ENCODE results near the gene WTIP. TPM values are rescaled to one million over a fixed set of nuclear protein-coding genes. Genes with fewer than 3 reads are reported as not detected.
A peak's percentile ranks its signal among the peaks of the same experiment; 100 is the strongest.

WTIP gene
- total and polyA plus RNA-seq, 2 of the 13 experiments (the other 11 are each of a cell fraction or from before 2014, with no cell fraction given), result 15.0 to 18.1 TPM

DNA sequence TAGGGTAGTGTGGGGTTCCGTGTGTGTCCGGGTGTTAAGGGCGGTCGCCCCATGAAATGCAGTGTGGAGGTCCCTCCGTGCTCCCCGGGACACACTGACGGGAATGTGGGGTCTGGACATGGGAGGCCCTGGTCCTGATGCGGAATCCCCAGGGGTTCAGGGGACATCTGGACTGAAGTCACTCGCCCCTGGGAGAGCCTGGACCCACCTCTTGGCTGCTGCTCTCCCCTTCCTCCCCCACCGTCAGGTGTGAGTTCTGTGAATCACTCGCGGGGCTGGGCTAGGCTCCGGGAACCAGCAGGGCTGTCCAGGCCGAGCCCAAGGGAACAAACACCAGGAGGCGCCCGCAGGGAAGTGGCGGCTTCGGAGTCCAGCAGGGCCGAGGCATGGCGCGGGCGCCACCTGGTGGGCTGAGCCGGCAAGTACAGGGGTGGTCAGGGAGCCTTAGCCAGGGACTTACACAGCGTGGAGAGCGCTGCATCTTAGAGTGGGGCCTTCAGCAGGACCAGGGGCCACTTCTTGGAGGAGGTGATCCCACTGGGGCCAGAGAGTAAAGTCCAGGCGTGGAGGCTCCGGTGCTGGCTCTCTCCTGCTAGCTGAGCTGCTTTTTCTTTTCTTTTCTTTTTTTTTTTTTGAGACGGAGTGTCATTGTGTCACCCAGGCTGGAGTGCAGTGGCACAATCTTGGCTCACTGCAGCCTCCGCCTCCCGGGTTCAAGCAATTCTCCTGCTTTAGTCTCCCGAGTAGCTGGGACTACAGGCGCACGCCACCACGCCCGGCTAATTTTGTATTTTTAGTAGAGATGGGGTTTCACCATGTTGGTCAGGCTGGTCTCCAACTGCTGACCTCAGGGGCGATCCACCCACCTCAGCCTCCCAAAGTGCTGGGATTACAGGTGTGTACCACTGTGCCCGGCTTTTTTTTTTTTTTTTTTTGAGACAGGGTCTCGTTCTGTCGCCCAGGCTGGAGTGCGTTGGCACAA is 20.1 kb downstream of the WTIP start (continued):
- no peak for TF ChIP-seq RBM39 (IDR thresholded peaks at IDR 0.05; ENCODE audit: low read depth, low read length, poor library complexity, severe bottlenecking)
- TF ChIP-seq, protein P1, sequence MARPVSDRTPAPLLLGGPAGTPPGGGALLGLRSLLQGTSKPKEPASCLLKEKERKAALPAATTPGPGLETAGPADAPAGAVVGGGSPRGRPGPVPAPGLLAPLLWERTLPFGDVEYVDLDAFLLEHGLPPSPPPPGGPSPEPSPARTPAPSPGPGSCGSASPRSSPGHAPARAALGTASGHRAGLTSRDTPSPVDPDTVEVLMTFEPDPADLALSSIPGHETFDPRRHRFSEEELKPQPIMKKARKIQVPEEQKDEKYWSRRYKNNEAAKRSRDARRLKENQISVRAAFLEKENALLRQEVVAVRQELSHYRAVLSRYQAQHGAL (CRISPR knock-in tag; IDR thresholded peaks at IDR 0.05; ENCODE audit: not compliant biosample characterization), result no peak
- no peak for TF ChIP-seq ZNF451 (CRISPR knock-in tag; IDR thresholded peaks at IDR 0.05)
- TF ChIP-seq ZNF629 (CRISPR knock-in tag; conservative IDR thresholded peaks at IDR 0.05), result no peak
- TF ChIP-seq ZNF468 (CRISPR knock-in tag; IDR thresholded peaks at IDR 0.05), result no peak
- TF ChIP-seq ZNF101 (CRISPR knock-in tag; IDR thresholded peaks at IDR 0.05; ENCODE audit: borderline replicate concordance, low read depth), result no peak
- 0 out of 2 replicates have a peak, but pooled peaks have one; percentile 36 for TF ChIP-seq FOSL2 (CRISPR knock-in tag; IDR thresholded peaks at IDR 0.05)
- TF ChIP-seq TBL1XR1 (IDR thresholded peaks at IDR 0.05; ENCODE audit: borderline replicate concordance, low read length, partially characterized antibody), result no peak
- TF ChIP-seq, protein P2, sequence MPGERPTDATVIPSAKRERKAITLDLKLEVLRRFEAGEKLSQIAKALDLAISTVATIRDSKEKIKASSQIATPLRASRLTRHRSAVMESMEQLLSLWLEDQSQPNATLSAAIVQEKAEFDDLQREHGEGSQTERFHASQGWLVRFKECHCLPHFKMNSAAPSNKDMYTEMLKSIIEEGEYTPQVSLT (CRISPR knock-in tag; IDR thresholded peaks at IDR 0.05; ENCODE audit: borderline replicate concordance, low read depth), result no peak
- TF ChIP-seq ZNF615 (CRISPR knock-in tag; IDR thresholded peaks at IDR 0.05; ENCODE audit: borderline replicate concordance), result no peak
- TF ChIP-seq, protein P3, sequence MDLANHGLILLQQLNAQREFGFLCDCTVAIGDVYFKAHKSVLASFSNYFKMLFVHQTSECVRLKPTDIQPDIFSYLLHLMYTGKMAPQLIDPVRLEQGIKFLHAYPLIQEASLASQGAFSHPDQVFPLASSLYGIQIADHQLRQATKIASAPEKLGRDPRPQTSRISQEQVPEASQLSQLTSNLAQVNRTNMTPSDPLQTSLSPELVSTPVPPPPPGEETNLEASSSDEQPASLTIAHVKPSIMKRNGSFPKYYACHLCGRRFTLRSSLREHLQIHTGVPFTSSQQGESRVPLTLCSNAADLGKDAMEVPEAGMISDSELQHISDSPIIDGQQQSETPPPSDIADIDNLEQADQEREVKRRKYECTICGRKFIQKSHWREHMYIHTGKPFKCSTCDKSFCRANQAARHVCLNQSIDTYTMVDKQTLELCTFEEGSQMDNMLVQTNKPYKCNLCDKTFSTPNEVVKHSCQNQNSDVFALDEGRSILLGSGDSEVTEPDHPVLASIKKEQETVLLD (CRISPR knock-in tag; IDR thresholded peaks at IDR 0.05; ENCODE audit: low read depth), result no peak
- TF ChIP-seq, protein P4, sequence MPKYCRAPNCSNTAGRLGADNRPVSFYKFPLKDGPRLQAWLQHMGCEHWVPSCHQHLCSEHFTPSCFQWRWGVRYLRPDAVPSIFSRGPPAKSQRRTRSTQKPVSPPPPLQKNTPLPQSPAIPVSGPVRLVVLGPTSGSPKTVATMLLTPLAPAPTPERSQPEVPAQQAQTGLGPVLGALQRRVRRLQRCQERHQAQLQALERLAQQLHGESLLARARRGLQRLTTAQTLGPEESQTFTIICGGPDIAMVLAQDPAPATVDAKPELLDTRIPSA (CRISPR knock-in tag; IDR thresholded peaks at IDR 0.05; ENCODE audit: borderline replicate concordance), result no peak
- no peak for TF ChIP-seq DNMT3B (CRISPR knock-in tag; conservative IDR thresholded peaks at IDR 0.05)
- TF ChIP-seq ZNF160 (CRISPR knock-in tag; IDR thresholded peaks at IDR 0.05), result peak; percentile 42; the same call in 1 of the 2 replicates
- TF ChIP-seq EZH2 (conservative IDR thresholded peaks at IDR 0.05; ENCODE audit: low read depth, low read length), result no peak
- no peak for TF ChIP-seq ZNF598 (CRISPR knock-in tag; IDR thresholded peaks at IDR 0.05; ENCODE audit: borderline replicate concordance)
- TF ChIP-seq JARID2 (CRISPR knock-in tag; IDR thresholded peaks at IDR 0.05; ENCODE audit: insufficient replicate concordance), result no peak
- TF ChIP-seq SKI (IDR thresholded peaks at IDR 0.05; ENCODE audit: partially characterized antibody), result no peak
- no peak for TF ChIP-seq NCOA1 (CRISPR knock-in tag; IDR thresholded peaks at IDR 0.05)
- TF ChIP-seq ZNF724P (CRISPR knock-in tag; IDR thresholded peaks at IDR 0.05; ENCODE audit: borderline replicate concordance), result no peak
- no peak for TF ChIP-seq MTA1 (CRISPR knock-in tag; IDR thresholded peaks at IDR 0.05; ENCODE audit: borderline replicate concordance)
- no peak for TF ChIP-seq PAF1 (CRISPR knock-in tag; IDR thresholded peaks at IDR 0.05)
- no peak for TF ChIP-seq NAIF1 (CRISPR knock-in tag; IDR thresholded peaks at IDR 0.05; ENCODE audit: borderline replicate concordance)
- TF ChIP-seq ZBTB38 (CRISPR knock-in tag; IDR thresholded peaks at IDR 0.05), result peak; percentile 66; the same call in 1 of the 2 replicates
- TF ChIP-seq SMARCC2 (IDR thresholded peaks at IDR 0.05), result no peak
